Measurements from ENCODE around the gene GLG1.

The GLG1 gene

DNA sequence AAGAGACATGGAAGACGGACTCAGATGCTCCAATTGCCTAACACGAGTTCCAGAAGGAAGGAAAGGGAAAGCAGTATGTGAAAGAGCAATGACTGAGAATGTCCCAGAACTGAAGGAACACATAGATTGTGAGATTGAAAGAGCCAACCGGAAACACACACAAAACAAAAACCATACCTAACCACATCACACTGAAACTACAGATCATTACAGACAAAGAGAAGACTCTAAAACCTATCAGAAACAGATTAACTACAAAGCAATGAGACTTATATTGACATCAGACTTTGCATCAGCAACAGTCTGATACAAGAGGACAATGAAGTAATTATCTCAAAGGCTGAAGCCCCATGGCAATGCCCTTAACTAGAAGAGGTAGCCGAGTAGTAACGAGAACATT, 140.0 kb downstream of the GLG1 start:
- no peak for TF ChIP-seq TCF12 (IDR thresholded peaks at IDR 0.05; ENCODE audit: low read depth)
- TF ChIP-seq, protein P1, sequence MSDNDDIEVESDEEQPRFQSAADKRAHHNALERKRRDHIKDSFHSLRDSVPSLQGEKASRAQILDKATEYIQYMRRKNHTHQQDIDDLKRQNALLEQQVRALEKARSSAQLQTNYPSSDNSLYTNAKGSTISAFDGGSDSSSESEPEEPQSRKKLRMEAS (IDR thresholded peaks at IDR 0.05): no peak
- no peak for TF ChIP-seq NFIC (IDR thresholded peaks at IDR 0.05)
- TF ChIP-seq RAD21 (IDR thresholded peaks at IDR 0.05; ENCODE audit: low read depth): no peak
- TF ChIP-seq TEAD4 (IDR thresholded peaks at IDR 0.05): no peak
- no peak for TF ChIP-seq YY1 (IDR thresholded peaks at IDR 0.05; ENCODE audit: low read depth)
- TF ChIP-seq EP300 (IDR thresholded peaks at IDR 0.05; ENCODE audit: borderline replicate concordance): no peak
- TF ChIP-seq, protein P2, sequence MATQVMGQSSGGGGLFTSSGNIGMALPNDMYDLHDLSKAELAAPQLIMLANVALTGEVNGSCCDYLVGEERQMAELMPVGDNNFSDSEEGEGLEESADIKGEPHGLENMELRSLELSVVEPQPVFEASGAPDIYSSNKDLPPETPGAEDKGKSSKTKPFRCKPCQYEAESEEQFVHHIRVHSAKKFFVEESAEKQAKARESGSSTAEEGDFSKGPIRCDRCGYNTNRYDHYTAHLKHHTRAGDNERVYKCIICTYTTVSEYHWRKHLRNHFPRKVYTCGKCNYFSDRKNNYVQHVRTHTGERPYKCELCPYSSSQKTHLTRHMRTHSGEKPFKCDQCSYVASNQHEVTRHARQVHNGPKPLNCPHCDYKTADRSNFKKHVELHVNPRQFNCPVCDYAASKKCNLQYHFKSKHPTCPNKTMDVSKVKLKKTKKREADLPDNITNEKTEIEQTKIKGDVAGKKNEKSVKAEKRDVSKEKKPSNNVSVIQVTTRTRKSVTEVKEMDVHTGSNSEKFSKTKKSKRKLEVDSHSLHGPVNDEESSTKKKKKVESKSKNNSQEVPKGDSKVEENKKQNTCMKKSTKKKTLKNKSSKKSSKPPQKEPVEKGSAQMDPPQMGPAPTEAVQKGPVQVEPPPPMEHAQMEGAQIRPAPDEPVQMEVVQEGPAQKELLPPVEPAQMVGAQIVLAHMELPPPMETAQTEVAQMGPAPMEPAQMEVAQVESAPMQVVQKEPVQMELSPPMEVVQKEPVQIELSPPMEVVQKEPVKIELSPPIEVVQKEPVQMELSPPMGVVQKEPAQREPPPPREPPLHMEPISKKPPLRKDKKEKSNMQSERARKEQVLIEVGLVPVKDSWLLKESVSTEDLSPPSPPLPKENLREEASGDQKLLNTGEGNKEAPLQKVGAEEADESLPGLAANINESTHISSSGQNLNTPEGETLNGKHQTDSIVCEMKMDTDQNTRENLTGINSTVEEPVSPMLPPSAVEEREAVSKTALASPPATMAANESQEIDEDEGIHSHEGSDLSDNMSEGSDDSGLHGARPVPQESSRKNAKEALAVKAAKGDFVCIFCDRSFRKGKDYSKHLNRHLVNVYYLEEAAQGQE (IDR thresholded peaks at IDR 0.05; ENCODE audit: low read depth): no peak
- no peak for TF ChIP-seq CREB1 (IDR thresholded peaks at IDR 0.05; ENCODE audit: low read depth)
- no peak for TF ChIP-seq EGR1 (IDR thresholded peaks at IDR 0.05)

DNA sequence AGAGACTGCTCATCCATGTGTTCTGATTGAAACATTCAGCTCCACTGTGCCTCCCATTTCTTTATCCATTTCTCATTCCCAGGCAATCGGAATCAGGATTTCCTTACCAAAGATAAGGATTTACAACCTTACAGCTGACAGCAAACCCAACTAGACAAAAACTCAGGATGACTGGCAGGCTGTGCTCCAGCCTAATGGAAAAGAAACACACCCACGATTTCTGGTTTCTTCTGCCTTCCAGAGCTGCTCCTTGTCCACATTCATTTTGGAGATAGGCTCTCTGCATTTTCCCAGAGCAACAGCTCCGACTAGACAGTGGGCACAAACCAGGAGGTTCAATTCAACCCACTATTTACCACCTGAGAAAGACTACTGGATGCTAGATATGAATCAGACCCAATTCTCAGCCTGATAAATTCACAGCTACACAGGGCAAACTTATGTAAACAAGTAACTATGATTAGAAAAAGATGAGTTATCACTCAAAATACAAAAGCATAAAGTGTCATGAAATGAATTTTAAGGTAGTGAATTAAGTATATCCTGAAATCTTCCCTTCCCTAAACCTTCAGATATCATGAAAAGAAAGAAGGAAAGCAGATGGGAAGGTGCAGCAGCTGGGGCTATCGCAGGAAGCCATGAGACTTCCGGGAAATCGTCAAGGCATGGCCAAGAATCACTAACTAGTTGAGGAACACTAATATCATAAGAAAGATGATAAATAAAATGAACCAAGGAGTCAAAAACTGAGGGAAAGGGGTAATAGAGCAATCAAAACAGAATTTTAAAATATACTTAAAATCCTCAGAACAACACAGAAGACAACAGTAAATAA, 140.8 kb downstream of the GLG1 start:
- TF ChIP-seq TEAD4 (IDR thresholded peaks at IDR 0.05) (no peak), TAF1 (IDR thresholded peaks at IDR 0.05; ENCODE audit: low read depth) (no peak), FOXM1 (IDR thresholded peaks at IDR 0.05; ENCODE audit: borderline replicate concordance, low read depth) (no peak)
- TF ChIP-seq, protein P3, sequence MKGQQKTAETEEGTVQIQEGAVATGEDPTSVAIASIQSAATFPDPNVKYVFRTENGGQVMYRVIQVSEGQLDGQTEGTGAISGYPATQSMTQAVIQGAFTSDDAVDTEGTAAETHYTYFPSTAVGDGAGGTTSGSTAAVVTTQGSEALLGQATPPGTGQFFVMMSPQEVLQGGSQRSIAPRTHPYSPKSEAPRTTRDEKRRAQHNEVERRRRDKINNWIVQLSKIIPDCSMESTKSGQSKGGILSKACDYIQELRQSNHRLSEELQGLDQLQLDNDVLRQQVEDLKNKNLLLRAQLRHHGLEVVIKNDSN (IDR thresholded peaks at IDR 0.05): no peak

DNA sequence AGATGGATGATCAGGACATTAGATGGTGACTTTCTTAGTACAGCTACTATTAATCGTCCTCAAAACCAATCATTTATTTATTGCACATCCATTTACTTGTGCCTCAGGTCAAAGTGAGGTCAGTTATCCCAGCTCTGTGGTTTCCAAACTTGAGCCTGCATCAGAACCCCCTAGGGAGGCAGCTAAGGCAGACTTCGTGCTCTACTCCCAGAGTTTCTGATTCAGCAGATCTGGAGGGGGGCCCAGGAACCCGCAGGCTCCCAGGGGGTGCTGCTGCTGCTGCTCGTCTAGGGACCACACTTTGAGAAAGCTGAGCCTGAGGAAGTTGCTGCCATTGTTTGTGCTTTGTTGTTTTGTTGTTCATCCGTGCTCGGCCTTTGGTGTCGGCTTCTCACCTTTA, 141.6 kb downstream of the GLG1 start:
- no peak for TF ChIP-seq CEBPB (IDR thresholded peaks at IDR 0.05)
- TF ChIP-seq, protein P3 (IDR thresholded peaks at IDR 0.05): no peak
- TF ChIP-seq, protein P1 (IDR thresholded peaks at IDR 0.05): no peak
- no peak for TF ChIP-seq TEAD4 (IDR thresholded peaks at IDR 0.05)
- TF ChIP-seq EGR1 (IDR thresholded peaks at IDR 0.05): no peak
- TF ChIP-seq TCF12 (IDR thresholded peaks at IDR 0.05; ENCODE audit: low read depth): no peak
- no peak for TF ChIP-seq NFIC (IDR thresholded peaks at IDR 0.05)
- TF ChIP-seq EP300 (IDR thresholded peaks at IDR 0.05; ENCODE audit: borderline replicate concordance): no peak
- TF ChIP-seq YY1 (IDR thresholded peaks at IDR 0.05; ENCODE audit: low read depth): no peak
- no peak for TF ChIP-seq FOXM1 (IDR thresholded peaks at IDR 0.05; ENCODE audit: borderline replicate concordance, low read depth)
- TF ChIP-seq, protein P2 (IDR thresholded peaks at IDR 0.05; ENCODE audit: low read depth): no peak
- TF ChIP-seq ZBTB7A (IDR thresholded peaks at IDR 0.05; ENCODE audit: low read depth): no peak
- no peak for TF ChIP-seq TAF1 (IDR thresholded peaks at IDR 0.05; ENCODE audit: low read depth)

DNA sequence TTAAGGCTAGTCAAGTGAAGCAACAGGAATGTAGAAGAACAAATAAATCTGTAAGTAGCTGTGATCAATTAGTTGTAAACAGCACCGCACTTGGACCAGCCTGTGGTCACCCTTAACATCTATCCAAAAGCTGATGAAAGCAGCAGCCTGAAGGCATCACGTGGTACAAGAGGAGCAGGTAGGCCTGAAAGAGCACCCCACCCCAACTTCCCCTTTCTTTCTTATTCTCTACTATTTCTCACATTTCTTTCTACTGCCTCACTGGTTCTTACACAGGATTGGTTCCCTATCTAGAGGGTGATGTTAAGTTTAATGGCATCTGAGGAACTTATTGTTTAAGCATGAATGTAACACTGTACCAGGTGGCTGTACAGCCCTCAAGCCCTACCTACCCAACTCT, 143.0 kb downstream of the GLG1 start:
- no peak for TF ChIP-seq TCF12 (IDR thresholded peaks at IDR 0.05; ENCODE audit: low read depth)
- no peak for TF ChIP-seq RAD21 (IDR thresholded peaks at IDR 0.05; ENCODE audit: low read depth)
- TF ChIP-seq, protein P1 (IDR thresholded peaks at IDR 0.05): no peak

DNA sequence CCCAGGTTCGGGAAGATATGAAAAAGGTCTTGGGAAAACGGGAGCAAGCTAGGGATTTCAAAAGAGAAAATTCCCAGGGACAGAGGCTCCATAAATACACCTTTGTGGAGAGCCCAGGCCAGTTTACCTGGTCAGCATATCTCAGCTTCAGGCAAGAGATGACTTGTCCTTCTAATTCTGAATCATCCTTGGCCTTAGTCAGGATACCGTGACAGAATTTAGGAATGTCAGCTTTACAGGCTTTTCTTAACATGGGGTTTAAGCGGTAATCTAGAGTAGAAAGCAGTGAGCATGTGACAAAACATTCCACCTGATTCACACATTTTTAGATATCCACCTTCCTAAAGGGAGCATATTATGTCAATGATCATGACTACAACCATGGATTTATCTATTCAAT, 144.6 kb downstream of the GLG1 start:
- TF ChIP-seq YY1 (IDR thresholded peaks at IDR 0.05; ENCODE audit: low read depth): no peak
- TF ChIP-seq, protein P1 (IDR thresholded peaks at IDR 0.05): no peak
- TF ChIP-seq, protein P2 (IDR thresholded peaks at IDR 0.05; ENCODE audit: low read depth): no peak
- TF ChIP-seq CREB1 (IDR thresholded peaks at IDR 0.05; ENCODE audit: low read depth): no peak
- TF ChIP-seq FOXM1 (IDR thresholded peaks at IDR 0.05; ENCODE audit: borderline replicate concordance, low read depth): no peak
- no peak for TF ChIP-seq NFIC (IDR thresholded peaks at IDR 0.05)
- no peak for TF ChIP-seq EP300 (IDR thresholded peaks at IDR 0.05; ENCODE audit: borderline replicate concordance)
- no peak for TF ChIP-seq ZBTB7A (IDR thresholded peaks at IDR 0.05; ENCODE audit: low read depth)
- no peak for TF ChIP-seq CEBPB (IDR thresholded peaks at IDR 0.05)
- no peak for TF ChIP-seq EGR1 (IDR thresholded peaks at IDR 0.05)
- TF ChIP-seq TCF12 (IDR thresholded peaks at IDR 0.05; ENCODE audit: low read depth): no peak
- TF ChIP-seq RAD21 (IDR thresholded peaks at IDR 0.05; ENCODE audit: low read depth): no peak
- TF ChIP-seq TEAD4 (IDR thresholded peaks at IDR 0.05): no peak
- TF ChIP-seq, protein P3 (IDR thresholded peaks at IDR 0.05): no peak
- TF ChIP-seq TAF1 (IDR thresholded peaks at IDR 0.05; ENCODE audit: low read depth): no peak
